K562 (cell line): ENCODE data around the gene SLC19A1. TPM values are rescaled to one million over a fixed set of nuclear protein-coding genes. Genes with fewer than 3 reads are reported as not detected.
A peak's percentile ranks its signal among the peaks of the same experiment; 100 is the strongest.

Experiments used
- ATAC-seq: fragments of 200-7000 bp; cut with Tn5 transposase; 3 replicates; pipeline ENCODE4 v1.9.1; 2020; ENCODE audit warnings: moderate library complexity
- BruUV-seq: library from RNA; stranded (reverse); fragments of 400-500 nt; replicated peaks from 2 replicates; lab custom pipeline; 2021; lab: Mats Ljungman, UMichigan
- CTCF ChIA-PET: fragments of 300-600 bp; formaldehyde crosslinking; extraction: SDS; loops from one replicate; lab custom pipeline; 2021; ENCODE audit warnings: low intra/inter-chr PET ratio; lab: Yijun Ruan, JAX
- POLR2A ChIA-PET: fragments of 300-600, 350-650 bp; sonication (Branson Sonifier 250); formaldehyde crosslinking; extraction: SDS; loops from one replicate; lab custom pipeline; 2021; ENCODE audit warnings: antibody characterized with exemption, inconsistent platforms; lab: Yijun Ruan, JAX
- DNase-seq, 4 experiments: peaks; one replicate each; pipeline versions ENCODE4 v3.0.0 to v3.0.0-alpha.2; 2011 to 2018; ENCODE audit warnings: low spot score in 3 of 4, mixed read lengths in 3 of 4; ENCODE audit errors: extremely low read depth in 1 of 4
- FAIRE-seq: peaks from 2 replicates; lab custom pipeline; 2011; peaks lifted over from hg19 to GRCh38; lab: Jason Lieb, UNC
- H2AFZ ChIP-seq: 2 replicates; pipeline ENCODE4 v1.6.0; 2011; ENCODE audit warnings: low read depth, low read length, control low read depth, inconsistent platforms
- H3K27ac ChIP-seq: fragments of 200-600 bp; 3 replicates; pipeline ENCODE4 v1.8.0; 2011; ENCODE audit warnings: low read depth, mild to moderate bottlenecking, control low read depth, inconsistent platforms, low read length, moderate library complexity, mixed read lengths; ENCODE audit errors: extremely low read depth
- H3K27me3 ChIP-seq, 2 experiments: fragments of 300-600 bp in 1 of 2; 2 replicates in 1 of 2; 3 replicates in 1 of 2; pipeline versions ENCODE4 v1.6.0 to v1.8.0; 2011; ENCODE audit warnings: inconsistent platforms in 2 of 2, low read length in 2 of 2, mild to moderate bottlenecking in 1 of 2, mixed read lengths in 1 of 2, moderate library complexity in 1 of 2; ENCODE audit not compliant: control insufficient read depth in 2 of 2, insufficient read depth in 2 of 2
- H3K36me3 ChIP-seq: fragments of 300-600 bp; 3 replicates; pipeline ENCODE4 v1.8.0; 2011; ENCODE audit warnings: mild to moderate bottlenecking, low read length, inconsistent platforms; ENCODE audit not compliant: control insufficient read depth, insufficient read depth
- H3K4me1 ChIP-seq, 2 experiments: fragments of 200-600 bp in 1 of 2; replicated peaks in 1 of 2; 2 replicates in 1 of 2; 3 replicates in 1 of 2; pipeline versions ENCODE4 v1.5.1 to v1.8.0; 2011; ENCODE audit warnings: inconsistent platforms in 2 of 2, low read length in 2 of 2, mild to moderate bottlenecking in 1 of 2, mixed read lengths in 1 of 2, moderate library complexity in 1 of 2; ENCODE audit not compliant: control insufficient read depth in 2 of 2, insufficient read depth in 2 of 2
- H3K4me2 ChIP-seq: 2 replicates; pipeline ENCODE4 v1.6.1; 2011; ENCODE audit warnings: low read length, control low read depth, inconsistent platforms, mixed read lengths; ENCODE audit not compliant: insufficient read depth
- H3K4me3 ChIP-seq: fragments of 200-600 bp; sonication (generic), shearing (Covaris generic); 2 replicates; pipeline ENCODE4 v1.5.1; 2016; ENCODE audit warnings: control low read depth, inconsistent platforms
- H3K79me2 ChIP-seq: fragments of 200-600 bp; 3 replicates; pipeline ENCODE4 v1.8.0; 2011; ENCODE audit warnings: low read length, inconsistent platforms; ENCODE audit not compliant: control insufficient read depth, insufficient read depth
- H3K9ac ChIP-seq, 2 experiments: 2 replicates each; pipeline versions ENCODE4 v1.6.0 to v1.6.1; 2011; ENCODE audit warnings: low read depth in 2 of 2, low read length in 2 of 2, control low read depth in 1 of 2, inconsistent platforms in 1 of 2, mild to moderate bottlenecking in 1 of 2, mixed read lengths in 1 of 2; ENCODE audit not compliant: insufficient read depth in 1 of 2
- H3K9me1 ChIP-seq: one replicate; pipeline ENCODE4 v1.6.0; 2011; ENCODE audit warnings: inconsistent platforms, mild to moderate bottlenecking, low read length, moderate library complexity; ENCODE audit not compliant: control insufficient read depth, insufficient read depth
- H3K9me3 ChIP-seq: replicated peaks from 2 replicates; pipeline ENCODE4 v1.5.1; 2011; ENCODE audit warnings: low read depth, low read length, inconsistent platforms; ENCODE audit not compliant: control insufficient read depth, insufficient read depth
- H4K20me1 ChIP-seq: replicated peaks from 2 replicates; pipeline ENCODE4 v1.6.1; 2011; ENCODE audit warnings: low read length, inconsistent platforms, mixed read lengths; ENCODE audit not compliant: control insufficient read depth, insufficient read depth
- MIER1 ChIP-seq: fragments of 450-650 bp; IDR thresholded peaks from 2 replicates; pipeline ENCODE4 v1.6.1; 2016; ENCODE audit warnings: antibody characterized with exemption, mild to moderate bottlenecking, low read depth
- POLR2G ChIP-seq: fragments of 200-400 bp; formaldehyde crosslinking; IDR thresholded peaks from 2 replicates; pipeline ENCODE4 v1.6.1; 2017; ENCODE audit warnings: low read depth, mild to moderate bottlenecking, antibody characterized with exemption, low read length, moderate library complexity
- WGBS: fragments of 100-300 bp; shearing (Covaris generic); methylation state at CpG from one replicate; pipeline ENCODE4 v1.1.6; 2016; ENCODE audit warnings: low coverage, mixed read lengths; ENCODE audit not compliant: insufficient coverage; ENCODE audit errors: missing lambda C conversion rate; 5-methylcytosine and 5-hydroxymethylcytosine counted together
- in situ Hi-C: fragments of 300-500 bp; cut with MboI; formaldehyde crosslinking; loops from 4 replicates; pipeline ENCODE4 v1.15.0; 2018; ENCODE audit warnings: inconsistent platforms, mixed read lengths
- intact Hi-C: fragments of 100-400 bp; cut with micrococcal nuclease; formaldehyde crosslinking; loops from 2 replicates; pipeline ENCODE4 v1.14.2; 2022
- polyA plus RNA-seq, 8 experiments: library from polyadenylated mRNA; depleted of rRNA in 4 of 8; stranded (reverse) in 5 of 8; unstranded in 3 of 8; fragments of >200 nt; fragmentation: Nextera tagmentation in 2 of 8; fragmentation: Illumina TruSeq in 1 of 8; extraction: Ambion mirVana in 2 of 8; extraction: Trizol in 1 of 8; gene quantifications; 2 replicates each; pipeline versions ENCODE4 v1.2.1 to v1.2.3, GENCODE V29; 2011 to 2014; ENCODE audit warnings: inconsistent platforms in 1 of 8, missing spikeins in 1 of 8
- total RNA-seq, 7 experiments: library from RNA; depleted of rRNA in 6 of 7; stranded (reverse); fragments of >200 nt in 6 of 7; fragmentation: Illumina TruSeq in 2 of 7; extraction: Trizol in 2 of 7; gene quantifications; 2 replicates each; pipeline versions ENCODE4 v1.2.1 to v1.2.3, GENCODE V29; 2011 to 2021; ENCODE audit warnings: low replicate concordance in 1 of 7

Gene SLC19A1
- total and polyA plus RNA-seq, 9 of the 15 experiments (the other 6 are each of a cell fraction or from before 2014, with no cell fraction given): 0.65 to 88.7 (median 12.0) TPM

DNA sequence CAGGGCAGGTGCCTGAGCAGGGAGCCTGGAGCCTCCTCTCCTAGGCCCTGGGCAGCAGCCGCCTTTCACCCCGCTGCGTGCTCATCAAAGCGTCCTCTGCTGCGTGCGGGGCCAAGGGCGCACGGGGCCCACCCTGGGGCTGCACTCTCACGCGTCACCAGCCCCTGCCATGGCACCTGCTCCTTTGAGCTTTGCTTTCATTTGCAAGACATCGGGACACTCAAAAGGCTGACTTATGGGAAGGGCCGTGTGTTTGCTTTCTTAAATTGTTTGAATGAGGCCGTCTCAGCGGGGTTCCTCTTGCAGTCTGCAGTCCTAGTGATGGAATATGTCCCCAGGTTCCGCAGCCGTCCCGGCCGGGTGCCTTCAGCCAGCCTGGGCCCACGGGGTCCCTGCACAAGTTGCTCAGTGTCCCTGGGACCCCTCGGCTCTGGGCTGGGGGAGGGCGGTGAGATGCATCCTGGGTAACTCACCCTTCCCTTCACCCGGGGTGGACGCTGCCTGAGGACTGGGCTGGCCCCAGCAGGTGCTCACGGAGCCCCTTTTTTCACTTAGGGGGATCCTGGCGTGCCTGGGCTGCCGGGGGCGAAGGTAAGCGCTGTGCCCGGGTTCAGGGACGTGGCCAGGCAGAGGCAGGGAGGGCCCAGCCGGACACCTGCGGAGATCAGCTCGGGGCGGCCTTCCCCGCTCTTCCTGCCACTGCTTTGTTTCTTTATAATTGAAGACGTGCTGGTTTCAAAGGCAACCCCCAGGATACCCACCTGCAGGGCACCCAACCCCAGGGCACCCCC lies 53.1 kb downstream of the SLC19A1 start:
- WGBS: 56% methylated on average over 33 of the region's 36 CpGs
- Histone ChIP-seq H3K27ac (no peak overlapping the region), H3K4me3 (no peak overlapping the region), H3K27me3 (no peaks in the 10 kb centered on the region), H3K79me2 (no peaks in the 10 kb centered on the region), H2AFZ (no peak overlapping the region), H3K9me3 (no peaks in the 10 kb centered on the region; the same call in 1 of the 2 replicates)
- no peak for FAIRE-seq
- intact Hi-C loops (no loop called here), in situ Hi-C loops (no loop called here)
- TF ChIP-seq POLR2G: peak; percentile 44; the same call in 1 of the 2 replicates
- no peak for TF ChIP-seq MIER1
- TF ChIP-seq, all 486 proteins: peak for 1
- H3K4me2 ChIP-seq: no peak overlapping the region
- H3K4me1 ChIP-seq: peaks cover 0 to 68% of the 10 kb centered on the region in 2 experiments; a peak in 2 of 5 replicates
- DNase-seq: no peak
- BruUV-seq: no TSS peak
- H3K9ac ChIP-seq: no peak overlapping the region
- ChIA-PET CTCF (no interaction called here), POLR2A (no interaction called here)
- H3K9me1 ChIP-seq: no peaks in the 10 kb centered on the region
- ATAC-seq: no peak
- peaks cover 1% of the 10 kb centered on the region; the same call in 1 of the 3 replicates for H3K36me3 ChIP-seq
- no peaks in the 10 kb centered on the region; the same call in 1 of the 2 replicates for H4K20me1 ChIP-seq
